Activated CD8-positive, alpha-beta T cell treated with anti-CD3 and anti-CD28 coated beads for 36 hours (primary cell): ENCODE measurements around the gene MAPK13. TPM values are rescaled to one million over a fixed set of nuclear protein-coding genes. Genes with fewer than 3 reads are reported as not detected.

Experiments
- ATAC-seq: fragments of 200-7000 bp; cut with Tn5 transposase; one replicate; pipeline ENCODE4 v1.10.0; 2021; ENCODE audit warnings: mild to moderate bottlenecking, moderate library complexity
- CTCF ChIA-PET: fragments of 350-600 bp; sonication (Branson Sonifier 250); formaldehyde crosslinking; loops from one replicate; lab custom pipeline; 2021; ENCODE audit warnings: antibody characterized with exemption; lab: Charles Lee
- POLR2A ChIA-PET: fragments of 350-600 bp; sonication (Branson Sonifier 250); formaldehyde crosslinking; loops from one replicate; lab custom pipeline; 2021; ENCODE audit warnings: antibody characterized with exemption; lab: Charles Lee
- DNase-seq: peaks from one replicate; pipeline ENCODE4 v3.0.0-alpha.2; 2020
- H3K27ac Mint-ChIP-seq: one replicate; pipeline ENCODE4 v1.8.0; 2021; ENCODE audit warnings: mild to moderate bottlenecking, mixed read lengths
- H3K27me3 Mint-ChIP-seq: one replicate; pipeline ENCODE4 v1.8.0; 2021; ENCODE audit warnings: mixed read lengths
- H3K36me3 Mint-ChIP-seq: one replicate; pipeline ENCODE4 v1.8.0; 2021; ENCODE audit warnings: low read depth, mixed read lengths
- H3K4me1 Mint-ChIP-seq: one replicate; pipeline ENCODE4 v1.8.0; 2021; ENCODE audit warnings: low read depth, mixed read lengths
- H3K4me3 Mint-ChIP-seq: one replicate; pipeline ENCODE4 v1.8.0; 2021; ENCODE audit warnings: mild to moderate bottlenecking, moderate library complexity, mixed read lengths
- H3K9me3 Mint-ChIP-seq: one replicate; pipeline ENCODE4 v1.8.0; 2021; ENCODE audit warnings: mixed read lengths
- CTCF ChIP-seq: fragments of 200-600 bp; IDR thresholded peaks from one replicate; pipeline ENCODE4 v1.8.0; 2022; ENCODE audit warnings: antibody characterized with exemption, mild to moderate bottlenecking
- intact Hi-C: fragments of 100-400 bp; cut with micrococcal nuclease; formaldehyde crosslinking; loops from one replicate; pipeline ENCODE4 v1.10.0; 2022
- total RNA-seq, 2 experiments: library from RNA; stranded (reverse); gene quantifications; one replicate each; pipeline ENCODE4 v1.2.3, GENCODE V29; 2021

Gene MAPK13
- total RNA-seq, 2 experiments from 2014 or later = 60.4 to 60.9 TPM

GRCh38 chr6:36171573-36171972 lies 41.3 kb downstream of the MAPK13 start:
- TF ChIP-seq CTCF = no peak
- H3K4me3 Mint-ChIP-seq = no peak overlapping the region
- CTCF ChIA-PET = interaction anchor here (0.9 to 1.9 kb wide), 8 partner anchors 8 to 169 kb away, joined by 3 to 6 read pairs (median 4); partner anchors contain the start of genes BRPF3 and MAPK14
- intact Hi-C loops = no loop called here
- DNase-seq = no peak
- H3K27me3 Mint-ChIP-seq = no peaks in the 10 kb centered on the region
- H3K36me3 Mint-ChIP-seq = no peaks in the 10 kb centered on the region
- peak; percentile 43 for ATAC-seq
- POLR2A ChIA-PET = interaction anchor here (0.6 to 2.0 kb wide), 3 partner anchors 38 to 45 kb away, joined by 3 to 8 read pairs (median 4); partner anchors contain the start of gene MAPK13
- H3K4me1 Mint-ChIP-seq = peaks cover 23% of the 10 kb centered on the region
- no peak overlapping the region for H3K27ac Mint-ChIP-seq
- no peaks in the 10 kb centered on the region for H3K9me3 Mint-ChIP-seq

GRCh38 chr6:36177166-36177565 lies 46.9 kb downstream of the MAPK13 start:
- H3K9me3 Mint-ChIP-seq = peaks cover 19% of the 10 kb centered on the region
- H3K36me3 Mint-ChIP-seq = peaks cover 21% of the 10 kb centered on the region
- no peak for TF ChIP-seq CTCF
- no peak overlapping the region for H3K4me3 Mint-ChIP-seq
- intact Hi-C loops = no loop called here
- peak; percentile 85 for ATAC-seq
- H3K27me3 Mint-ChIP-seq = no peaks in the 10 kb centered on the region
- H3K27ac Mint-ChIP-seq = peak overlapping the region; percentile 57
- peaks cover 8% of the 10 kb centered on the region for H3K4me1 Mint-ChIP-seq
- POLR2A ChIA-PET = no interaction called here
- DNase-seq = peak; percentile 58
- CTCF ChIA-PET = no interaction called here

- H3K4me1 Mint-ChIP-seq = peaks cover 8% of the 10 kb centered on the region
- H3K36me3 Mint-ChIP-seq = peaks cover 23% of the 10 kb centered on the region
- no peak overlapping the region for H3K27ac Mint-ChIP-seq
- TF ChIP-seq CTCF = no peak
- H3K9me3 Mint-ChIP-seq = peaks cover 19% of the 10 kb centered on the region
- no peaks in the 10 kb centered on the region for H3K27me3 Mint-ChIP-seq
- ChIA-PET POLR2A (no interaction called here), CTCF (interaction anchor here (1.0 to 1.4 kb wide), 3 partner anchors 13 to 84 kb away, joined by 3 to 4 read pairs (median 3); no protein-coding TSS in a partner anchor)
- intact Hi-C loops = no loop called here
- no peak overlapping the region for H3K4me3 Mint-ChIP-seq
- ATAC-seq = no peak
- DNase-seq = no peak
Observed at GRCh38 chr6:36178544-36178943, 48.2 kb downstream of the MAPK13 start.

- Mint-ChIP-seq H3K9me3 (peaks cover 19% of the 10 kb centered on the region), H3K4me3 (no peak overlapping the region), H3K27ac (no peak overlapping the region), H3K27me3 (no peaks in the 10 kb centered on the region), H3K4me1 (peaks cover 8% of the 10 kb centered on the region), H3K36me3 (peaks cover 23% of the 10 kb centered on the region)
- TF ChIP-seq CTCF = no peak
- POLR2A ChIA-PET = no interaction called here
- DNase-seq (no peak), ATAC-seq (no peak)
- intact Hi-C loops = no loop called here
- CTCF ChIA-PET = interaction anchor here (1.6 kb wide), 1 partner anchor 15 kb away, joined by 7 read pairs; no protein-coding TSS in a partner anchor
Observed at GRCh38 chr6:36180126-36180525, 49.8 kb downstream of the MAPK13 start.

GRCh38 chr6:36184311-36184710 lies 54.0 kb downstream of the MAPK13 start:
- no peak overlapping the region for H3K4me3 Mint-ChIP-seq
- H3K9me3 Mint-ChIP-seq = peaks cover 2% of the 10 kb centered on the region
- H3K4me1 Mint-ChIP-seq = no peaks in the 10 kb centered on the region
- no peaks in the 10 kb centered on the region for H3K27me3 Mint-ChIP-seq
- DNase-seq (no peak), ATAC-seq (no peak)
- H3K36me3 Mint-ChIP-seq = peaks cover 2% of the 10 kb centered on the region
- no peak overlapping the region for H3K27ac Mint-ChIP-seq
- intact Hi-C loops = no loop called here
- POLR2A ChIA-PET = interaction anchor here (0.7 kb wide), 1 partner anchor 11 kb away, joined by 3 read pairs; no protein-coding TSS in a partner anchor
- CTCF ChIA-PET = no interaction called here
- no peak for TF ChIP-seq CTCF
